Activated T-helper 1 cell treated with anti-CD3 and anti-CD28 coated beads, Interleukin-12 subunit alpha, Interleukin-12 subunit beta, Interleukin-2, Interleukin-4 antibody, amounts not matched to agents 30 ng/mL and 10 ng/mL and 1 ng/mL, durations not matched to agents 14 hours and 24 hours and 36 hours (primary cell): ENCODE data around the gene ANKS1B. TPM values are rescaled to one million over a fixed set of nuclear protein-coding genes. Genes with fewer than 3 reads are reported as not detected.
A peak's percentile ranks its signal among the peaks of the same experiment; 100 is the strongest.
"Not testable (repeated sequence)": the region's sequence is repeated elsewhere in the genome, so short reads cannot be mapped to it uniquely, and the experiment has no call there.

Experiments used
- DNase-seq: peaks from one replicate; pipeline ENCODE4 v3.0.0; 2021; ENCODE audit warnings: low spot score
- H3K27ac Mint-ChIP-seq: one replicate; pipeline ENCODE4 v1.8.0; 2021; ENCODE audit warnings: mild to moderate bottlenecking, mixed read lengths
- H3K27me3 Mint-ChIP-seq: one replicate; pipeline ENCODE4 v1.8.0; 2022; ENCODE audit warnings: mild to moderate bottlenecking, moderate library complexity, mixed read lengths; ENCODE audit not compliant: insufficient read depth
- H3K36me3 Mint-ChIP-seq: one replicate; pipeline ENCODE4 v1.8.0; 2021; ENCODE audit warnings: low read depth, mixed read lengths
- H3K4me1 Mint-ChIP-seq: one replicate; pipeline ENCODE4 v1.8.0; 2021; ENCODE audit warnings: low read depth, mixed read lengths
- H3K4me3 Mint-ChIP-seq: one replicate; pipeline ENCODE4 v1.8.0; 2021; ENCODE audit warnings: mild to moderate bottlenecking, moderate library complexity, mixed read lengths
- H3K9me3 Mint-ChIP-seq: one replicate; pipeline ENCODE4 v1.8.0; 2021; ENCODE audit warnings: mixed read lengths
- intact Hi-C: fragments of 100-400 bp; cut with micrococcal nuclease; formaldehyde crosslinking; loops from one replicate; pipeline ENCODE4 v1.15.1; 2024
- total RNA-seq: library from RNA; stranded (reverse); gene quantifications from 2 replicates; pipeline ENCODE4 v1.2.3, GENCODE V29; 2022

Gene ANKS1B
- total RNA-seq, 1 donor from 2014 or later = 2.8 TPM

DNA sequence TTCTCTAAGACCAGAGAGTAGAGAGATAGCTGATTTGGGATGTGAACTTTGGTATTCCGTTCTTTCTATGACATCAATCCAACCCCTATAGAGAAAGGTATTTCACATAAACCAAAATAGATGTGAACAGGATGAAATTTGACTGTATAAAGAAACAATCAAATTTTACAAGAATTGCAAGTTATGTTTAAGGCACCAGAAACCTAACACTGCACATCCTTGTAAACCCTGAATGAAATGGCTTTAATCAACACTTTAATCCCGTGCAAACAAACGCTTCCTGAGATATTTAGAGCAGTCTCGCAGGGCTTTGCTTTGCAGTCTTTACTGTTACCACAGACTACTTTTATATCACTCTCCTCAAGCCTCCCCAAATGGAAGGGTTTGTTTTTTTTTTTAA, 1214.5 kb downstream of the ANKS1B start:
- Mint-ChIP-seq H3K9me3 (peaks cover 5% of the 10 kb centered on the region), H3K4me3 (no peak overlapping the region), H3K4me1 (peaks cover 5% of the 10 kb centered on the region), H3K36me3 (peaks cover 4% of the 10 kb centered on the region), H3K27me3 (no peaks in the 10 kb centered on the region), H3K27ac (no peak overlapping the region)
- intact Hi-C loops = no loop called here
- DNase-seq = no peak

DNA sequence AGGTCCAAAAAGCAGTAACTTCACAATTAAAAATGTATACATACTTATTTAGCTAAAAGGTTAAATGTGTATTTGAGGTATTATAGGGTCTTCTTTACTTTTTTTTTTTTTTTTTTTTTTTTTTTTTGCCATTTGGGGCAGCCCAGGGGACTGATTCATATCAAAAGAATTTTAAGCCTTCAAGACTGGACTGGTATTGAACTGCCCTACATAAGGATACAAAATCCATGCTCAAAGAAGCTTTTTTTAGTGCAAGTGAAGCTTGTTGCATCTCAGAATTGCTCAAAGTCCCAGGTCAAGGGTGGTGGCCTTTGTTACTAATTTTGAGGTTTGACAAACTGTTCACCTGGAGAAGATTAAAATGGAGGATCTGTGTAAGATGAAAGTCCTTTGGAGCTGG, 1215.7 kb downstream of the ANKS1B start:
- intact Hi-C loops = no loop called here

DNA sequence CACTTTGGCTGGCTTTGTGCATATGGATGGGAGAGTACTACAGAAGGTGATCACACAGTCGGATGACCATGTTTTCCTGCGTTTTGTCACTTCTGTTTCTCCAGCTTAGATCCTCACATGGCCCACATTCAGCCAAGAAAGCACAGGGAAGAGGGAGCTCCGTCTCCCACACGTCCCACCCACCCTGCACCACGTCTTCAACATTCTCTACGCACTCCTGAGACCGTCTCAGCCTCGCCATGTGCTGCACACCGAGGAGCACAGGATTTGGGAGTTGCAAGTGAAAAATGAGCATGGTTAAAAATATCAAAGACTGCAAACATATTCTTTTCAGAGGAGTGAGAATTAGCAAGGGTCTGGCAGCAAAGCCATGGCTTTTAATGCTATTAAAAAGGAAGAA, 1217.5 kb downstream of the ANKS1B start:
- DNase-seq = no peak
- intact Hi-C loops = no loop called here

More for the DNA sequence above, 1215.7 kb downstream of the ANKS1B start:
- Mint-ChIP-seq H3K9me3 (peaks cover 5% of the 10 kb centered on the region), H3K4me1 (peaks cover 5% of the 10 kb centered on the region), H3K4me3 (no peak overlapping the region), H3K27me3 (peaks cover 5% of the 10 kb centered on the region), H3K27ac (no peak overlapping the region), H3K36me3 (peaks cover 4% of the 10 kb centered on the region)
- no peak for DNase-seq

DNA sequence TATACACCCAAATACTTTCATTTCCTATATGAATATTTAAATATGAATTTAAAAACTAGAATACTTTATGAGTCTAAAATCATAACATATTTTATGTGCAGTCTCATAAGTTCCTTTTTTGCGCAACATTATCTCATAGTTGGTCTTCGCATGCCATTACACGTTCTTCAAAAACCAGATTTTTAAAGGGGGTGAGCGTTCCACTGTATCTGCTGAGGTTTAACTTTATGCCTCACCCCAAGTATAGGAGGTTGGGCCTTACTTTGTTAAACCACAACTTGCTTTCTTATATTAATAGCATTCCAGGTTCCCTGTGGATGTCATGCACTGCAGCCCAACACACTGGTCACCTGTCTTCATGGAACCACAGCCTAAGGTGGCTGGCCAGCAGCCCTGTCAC, 1221.1 kb downstream of the ANKS1B start:
- intact Hi-C loops = no loop called here
- no peak overlapping the region for H3K4me3 Mint-ChIP-seq
- peaks cover 8% of the 10 kb centered on the region for H3K27me3 Mint-ChIP-seq
- no peaks in the 10 kb centered on the region for H3K36me3 Mint-ChIP-seq
- H3K27ac Mint-ChIP-seq = no peak overlapping the region
- H3K9me3 Mint-ChIP-seq = no peaks in the 10 kb centered on the region
- no peak for DNase-seq
- no peaks in the 10 kb centered on the region for H3K4me1 Mint-ChIP-seq

More for the DNA sequence above, 1217.5 kb downstream of the ANKS1B start:
- peaks cover 3% of the 10 kb centered on the region for H3K36me3 Mint-ChIP-seq
- H3K4me3 Mint-ChIP-seq = no peak overlapping the region
- H3K9me3 Mint-ChIP-seq = peaks cover 4% of the 10 kb centered on the region
- H3K27ac Mint-ChIP-seq = no peak overlapping the region
- H3K4me1 Mint-ChIP-seq = peaks cover 4% of the 10 kb centered on the region
- H3K27me3 Mint-ChIP-seq = peaks cover 5% of the 10 kb centered on the region

DNA sequence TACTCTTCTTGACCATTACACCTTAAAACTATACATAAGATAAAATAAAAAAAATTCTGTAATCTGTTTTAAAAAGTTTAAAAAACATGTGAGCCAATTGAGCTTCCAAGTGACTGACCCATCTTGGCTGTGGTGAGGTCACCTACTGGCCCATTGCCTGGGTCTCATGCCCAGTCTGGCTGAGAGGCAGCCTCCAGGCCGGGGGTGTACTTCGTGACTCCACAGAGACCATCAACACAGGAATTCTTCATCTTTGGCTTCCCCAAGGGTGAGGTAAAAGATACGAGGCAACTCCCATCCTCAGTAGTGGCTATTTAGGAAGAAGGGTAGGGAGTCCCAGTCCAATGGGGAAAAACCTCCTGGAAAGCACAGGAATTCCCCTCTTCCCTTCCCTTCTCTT, 1226.4 kb downstream of the ANKS1B start:
- peaks cover 2% of the 10 kb centered on the region for H3K36me3 Mint-ChIP-seq
- H3K27ac Mint-ChIP-seq = no peak overlapping the region
- H3K4me1 Mint-ChIP-seq = peaks cover 24% of the 10 kb centered on the region
- H3K27me3 Mint-ChIP-seq = peaks cover 5% of the 10 kb centered on the region
- H3K4me3 Mint-ChIP-seq = no peak overlapping the region
- intact Hi-C loops = no loop called here
- H3K9me3 Mint-ChIP-seq = no peaks in the 10 kb centered on the region
- no peak for DNase-seq

DNA sequence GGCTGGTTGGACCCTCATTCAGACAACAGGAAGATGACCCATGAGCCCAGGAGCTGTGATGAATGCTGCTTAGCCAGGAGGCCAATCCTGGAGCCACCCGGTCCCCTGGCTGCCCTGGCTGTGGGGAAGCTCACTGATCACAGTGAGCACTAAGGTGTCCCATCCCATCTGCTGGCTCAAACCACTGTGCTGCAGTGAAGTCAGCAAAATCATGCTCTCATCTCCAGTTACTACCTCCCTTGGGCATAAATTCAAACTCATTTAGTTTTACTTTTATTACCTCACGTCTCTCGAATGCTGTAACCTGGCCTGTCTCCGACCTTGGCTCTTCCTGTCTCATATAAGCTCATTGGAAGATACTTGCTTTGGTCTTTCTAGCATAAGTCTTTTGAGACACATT, 1227.3 kb downstream of the ANKS1B start:
- Mint-ChIP-seq H3K27me3 (peaks cover 5% of the 10 kb centered on the region), H3K27ac (no peak overlapping the region), H3K4me3 (no peak overlapping the region), H3K9me3 (no peaks in the 10 kb centered on the region), H3K4me1 (peaks cover 24% of the 10 kb centered on the region), H3K36me3 (peaks cover 2% of the 10 kb centered on the region)
- no peak for DNase-seq
- intact Hi-C loops = no loop called here

DNA sequence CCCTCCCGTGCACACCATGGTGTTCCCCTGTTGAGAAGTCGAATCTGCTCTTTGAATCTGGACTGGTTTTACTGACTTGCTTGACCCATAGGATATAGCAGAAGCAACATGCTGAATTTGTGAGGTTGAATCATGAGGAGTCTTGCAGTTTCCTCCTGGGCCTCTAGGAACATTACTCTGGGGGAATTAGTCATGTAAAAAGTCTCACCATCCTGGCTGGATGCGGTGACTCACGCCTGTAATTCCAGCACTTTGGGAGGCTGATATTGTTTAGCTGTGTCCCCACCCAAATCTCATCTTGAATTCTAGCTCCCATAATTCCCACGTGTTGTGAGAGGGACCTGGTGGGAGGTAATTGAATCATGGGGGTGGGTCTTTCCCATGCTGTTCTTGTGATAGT, 1228.9 kb downstream of the ANKS1B start:
- H3K4me3 Mint-ChIP-seq, H3K9me3 Mint-ChIP-seq, H3K36me3 Mint-ChIP-seq, intact Hi-C loops, H3K27me3 Mint-ChIP-seq, DNase-seq: not testable (repeated sequence)
- Mint-ChIP-seq H3K27ac (peak overlapping the region; percentile 68), H3K4me1 (peaks cover 24% of the 10 kb centered on the region)

DNA sequence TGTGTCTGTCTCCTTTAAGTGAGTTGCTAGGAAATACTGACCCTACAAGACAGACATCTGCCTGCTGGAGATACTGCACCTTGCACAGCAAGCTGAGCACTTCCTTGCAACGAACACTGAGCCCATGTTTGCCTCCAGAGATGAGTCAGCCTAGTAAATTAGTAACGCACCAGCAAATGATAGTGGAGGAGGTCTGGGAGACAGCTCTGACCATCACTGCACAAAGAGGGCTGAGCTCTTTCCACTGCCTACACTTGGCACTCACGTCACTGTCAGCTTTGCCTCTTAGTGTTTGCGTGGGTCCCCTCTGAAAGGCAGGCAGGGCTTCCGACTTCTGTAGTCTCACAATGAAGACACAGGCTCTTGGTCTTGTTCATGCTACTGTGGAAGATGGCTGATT, 1230.6 kb downstream of the ANKS1B start:
- H3K36me3 Mint-ChIP-seq = peaks cover 2% of the 10 kb centered on the region
- H3K4me3 Mint-ChIP-seq = peak overlapping the region; percentile 59
- no peaks in the 10 kb centered on the region for H3K9me3 Mint-ChIP-seq
- intact Hi-C loops = loop anchor here (1.0 kb wide), 2 partner anchors 8 to 13 kb away; no protein-coding TSS in a partner anchor
- peak; percentile 30 for DNase-seq
- H3K27me3 Mint-ChIP-seq = peaks cover 4% of the 10 kb centered on the region
- peaks cover 24% of the 10 kb centered on the region for H3K4me1 Mint-ChIP-seq
- H3K27ac Mint-ChIP-seq = peak overlapping the region; percentile 85

DNA sequence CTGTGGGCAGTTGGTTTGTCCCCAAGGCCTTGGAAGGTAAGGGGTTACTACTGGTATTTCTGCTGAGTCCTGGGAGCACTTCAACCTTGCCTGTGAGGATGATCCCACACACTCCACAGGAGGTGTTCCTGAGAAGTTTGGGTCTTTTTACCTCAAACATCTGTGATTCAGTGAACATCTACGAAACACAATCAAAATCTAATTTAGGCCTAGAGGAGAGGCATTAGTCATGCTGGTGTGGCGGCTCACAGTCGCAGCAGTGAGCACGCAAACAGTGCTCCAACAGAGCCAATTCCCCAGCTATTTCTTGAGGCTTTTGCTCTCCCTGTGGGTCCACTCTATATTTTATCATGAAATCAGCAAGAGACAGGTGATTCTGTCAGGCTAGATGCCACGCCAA, 1232.0 kb downstream of the ANKS1B start:
- intact Hi-C loops = no loop called here
- no peaks in the 10 kb centered on the region for H3K9me3 Mint-ChIP-seq

DNA sequence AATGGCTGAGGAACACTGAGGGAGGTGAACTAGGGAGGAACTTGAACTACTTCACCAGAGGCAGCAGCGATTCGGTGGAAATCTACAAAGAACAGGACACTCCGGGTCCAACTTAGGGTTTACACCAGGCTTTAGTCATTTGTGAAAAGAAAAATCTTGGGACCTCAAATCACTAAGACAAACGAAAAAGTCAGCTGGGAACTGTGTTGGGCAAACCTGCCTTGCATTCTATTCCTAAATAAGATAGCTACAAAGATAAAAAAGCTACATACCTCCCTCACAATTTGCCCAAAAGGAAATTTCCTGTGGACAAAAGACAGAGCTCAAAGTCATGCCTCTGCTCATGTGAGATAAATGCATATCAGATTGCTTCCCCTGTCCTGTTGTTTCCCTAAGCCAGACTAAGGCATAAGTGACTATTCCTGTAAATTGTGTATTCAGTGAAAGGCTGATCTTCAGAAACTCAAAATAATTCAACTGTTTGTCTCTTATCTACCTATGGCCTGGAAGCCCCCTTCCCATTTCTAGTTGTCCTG, 1233.1 kb downstream of the ANKS1B start:
- intact Hi-C loops = no loop called here
- H3K27me3 Mint-ChIP-seq = peaks cover 9% of the 10 kb centered on the region

More for the DNA sequence above, 1232.0 kb downstream of the ANKS1B start:
- no peak overlapping the region for H3K4me3 Mint-ChIP-seq
- H3K36me3 Mint-ChIP-seq = peaks cover 2% of the 10 kb centered on the region
- peaks cover 24% of the 10 kb centered on the region for H3K4me1 Mint-ChIP-seq
- no peak overlapping the region for H3K27ac Mint-ChIP-seq
- peaks cover 5% of the 10 kb centered on the region for H3K27me3 Mint-ChIP-seq
- no peak for DNase-seq

DNA sequence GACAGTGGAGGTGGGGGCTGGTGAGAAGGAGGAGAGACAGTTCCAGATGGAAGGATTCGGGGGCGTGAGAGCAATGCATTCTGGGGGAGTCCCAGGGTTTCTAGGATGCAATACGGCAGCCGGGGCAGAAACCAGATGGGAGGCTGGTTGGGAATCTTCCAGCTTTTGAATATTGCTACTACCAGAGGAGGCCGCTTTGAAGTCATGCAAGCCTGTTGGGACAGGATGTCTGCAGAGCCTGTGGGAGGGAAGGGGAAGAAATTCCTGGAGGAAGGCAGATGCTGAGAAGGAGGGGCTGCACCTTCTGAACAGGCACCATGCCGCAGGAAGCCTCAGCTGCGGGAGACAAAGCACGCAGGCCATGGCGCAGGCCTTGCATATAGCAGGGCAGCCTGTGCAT, 1234.2 kb downstream of the ANKS1B start:
- peaks cover 30% of the 10 kb centered on the region for H3K4me1 Mint-ChIP-seq
- H3K36me3 Mint-ChIP-seq = peaks cover 1% of the 10 kb centered on the region
- no peaks in the 10 kb centered on the region for H3K9me3 Mint-ChIP-seq
- no peak for DNase-seq
- peaks cover 9% of the 10 kb centered on the region for H3K27me3 Mint-ChIP-seq
- H3K4me3 Mint-ChIP-seq = no peak overlapping the region
- H3K27ac Mint-ChIP-seq = no peak overlapping the region
- intact Hi-C loops = no loop called here

More for the DNA sequence above, 1233.1 kb downstream of the ANKS1B start:
- no peak for DNase-seq
- peaks cover 29% of the 10 kb centered on the region for H3K4me1 Mint-ChIP-seq
- peaks cover 3% of the 10 kb centered on the region for H3K36me3 Mint-ChIP-seq
- no peak overlapping the region for H3K27ac Mint-ChIP-seq
- H3K9me3 Mint-ChIP-seq = no peaks in the 10 kb centered on the region
- no peak overlapping the region for H3K4me3 Mint-ChIP-seq

DNA sequence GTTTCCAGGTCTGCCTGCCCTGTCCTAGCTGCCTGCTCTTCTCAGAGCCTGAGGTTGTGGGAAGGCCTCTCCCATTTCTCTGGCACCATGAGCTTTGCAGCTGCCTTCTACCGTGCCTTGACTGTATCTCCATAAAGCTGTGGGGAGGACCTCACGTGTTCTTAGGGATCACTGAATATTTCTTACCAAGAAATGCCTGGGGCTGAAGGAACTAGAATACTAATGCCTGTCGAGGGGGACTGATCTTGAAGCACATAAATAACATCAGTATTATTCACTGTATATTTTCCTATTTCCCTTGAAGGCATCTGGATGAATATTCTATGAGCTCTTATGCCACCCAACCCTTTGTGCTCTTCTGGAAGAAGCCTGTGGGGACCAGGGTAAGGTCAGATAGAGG, 1236.3 kb downstream of the ANKS1B start:
- peaks cover 14% of the 10 kb centered on the region for H3K4me1 Mint-ChIP-seq
- peaks cover 1% of the 10 kb centered on the region for H3K36me3 Mint-ChIP-seq
- intact Hi-C loops = no loop called here
- no peaks in the 10 kb centered on the region for H3K9me3 Mint-ChIP-seq
- no peak overlapping the region for H3K27ac Mint-ChIP-seq
- peaks cover 9% of the 10 kb centered on the region for H3K27me3 Mint-ChIP-seq
- no peak for DNase-seq
- H3K4me3 Mint-ChIP-seq = no peak overlapping the region

DNA sequence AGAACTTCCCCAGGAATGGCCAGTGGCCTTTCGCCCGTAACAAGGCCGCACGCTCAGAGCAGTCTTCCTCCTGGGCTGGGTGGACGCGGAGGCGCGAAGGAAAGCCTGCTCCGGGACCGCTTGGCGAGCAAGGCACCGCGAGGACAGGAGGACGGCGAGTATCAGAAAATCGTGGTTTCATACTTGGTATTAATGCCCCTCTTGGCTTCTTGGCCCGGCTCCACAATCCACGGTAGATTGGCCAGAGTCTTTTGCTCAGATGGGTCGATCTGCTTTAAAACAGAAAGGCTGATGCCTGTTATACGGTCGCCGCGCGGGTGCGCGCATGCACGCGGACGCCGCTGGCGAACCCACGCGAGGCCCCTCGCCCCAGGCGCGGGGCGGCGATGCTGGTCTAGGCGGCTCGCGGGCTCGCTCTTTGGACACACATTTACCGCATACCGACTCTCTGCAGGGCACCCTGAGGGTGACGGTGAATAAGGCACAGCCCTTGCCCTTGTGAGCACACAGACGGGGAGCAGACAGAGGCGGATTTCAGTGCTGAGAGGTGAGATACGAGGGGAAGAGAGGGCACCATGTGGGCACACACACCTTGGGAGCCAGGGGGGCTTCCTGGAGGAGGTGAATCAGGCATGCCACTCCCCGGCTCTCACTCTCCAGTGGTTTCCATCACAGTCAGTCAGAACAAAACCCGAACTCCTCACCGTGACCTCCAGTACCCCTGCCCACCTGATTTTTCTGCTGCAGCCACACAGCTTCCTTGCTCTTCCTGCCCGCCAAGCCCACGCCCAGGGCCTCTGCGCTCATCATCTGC, 1239.0 kb downstream of the ANKS1B start:
- Mint-ChIP-seq H3K4me1 (peaks cover 38% of the 10 kb centered on the region), H3K36me3 (peaks cover 5% of the 10 kb centered on the region), H3K4me3 (peak overlapping the region; percentile 78), H3K27ac (peak overlapping the region; percentile 69), H3K9me3 (no peaks in the 10 kb centered on the region), H3K27me3 (peaks cover 6% of the 10 kb centered on the region)
- intact Hi-C loops = loop anchor here (1.0 kb wide), 1 partner anchor 9 kb away; no protein-coding TSS in a partner anchor
- DNase-seq = peak; percentile 24
